SK-N-MC (cell line): ENCODE measurements around the gene CXCL12.

Experiments used
- DNase-seq: peaks from one replicate; pipeline ENCODE4 v3.0.0-alpha.2; 2011; ENCODE audit warnings: low read depth, low spot score
- H3K27ac ChIP-seq: fragments of 200-600 bp; sonication (generic); 2 replicates; pipeline ENCODE4 v1.5.1; 2016; ENCODE audit warnings: mixed run types
- H3K36me3 ChIP-seq: fragments of 200-600 bp; sonication (generic); 2 replicates; pipeline ENCODE4 v1.6.1; 2017; ENCODE audit warnings: antibody characterized with exemption, low read length, mixed read lengths; ENCODE audit not compliant: insufficient read depth
- H3K4me3 ChIP-seq: fragments of 200-600 bp; sonication (generic); 2 replicates; pipeline ENCODE4 v1.5.1; 2016
- H3K9ac ChIP-seq: fragments of 200-600 bp; sonication (generic); 2 replicates; pipeline ENCODE4 v1.8.0; 2017; ENCODE audit warnings: mixed run types, mixed read lengths; ENCODE audit not compliant: insufficient read length
- H3K9me3 ChIP-seq: fragments of 200-600 bp; sonication (generic); 2 replicates; pipeline ENCODE4 v1.6.1; 2017; ENCODE audit warnings: low read depth, mild to moderate bottlenecking, antibody characterized with exemption, low read length, moderate library complexity, mixed read lengths
- EZH2 ChIP-seq: fragments of 200-600 bp; sonication (generic); IDR thresholded peaks from one replicate; pipeline ENCODE4 v1.6.1; 2017; ENCODE audit warnings: antibody characterized with exemption
- FOXP2 ChIP-seq: optimal IDR thresholded peaks from 2 replicates; pipeline ENCODE3; 2011; ENCODE audit warnings: mild to moderate bottlenecking, moderate library complexity; ENCODE audit not compliant: insufficient read depth; ENCODE audit errors: extremely low read length, control extremely low read depth
- POLR2AphosphoS5 ChIP-seq: IDR thresholded peaks from 2 replicates; pipeline ENCODE4 v1.6.1; 2012; ENCODE audit warnings: mild to moderate bottlenecking, low read depth, low read length, borderline replicate concordance

Gene CXCL12

DNA sequence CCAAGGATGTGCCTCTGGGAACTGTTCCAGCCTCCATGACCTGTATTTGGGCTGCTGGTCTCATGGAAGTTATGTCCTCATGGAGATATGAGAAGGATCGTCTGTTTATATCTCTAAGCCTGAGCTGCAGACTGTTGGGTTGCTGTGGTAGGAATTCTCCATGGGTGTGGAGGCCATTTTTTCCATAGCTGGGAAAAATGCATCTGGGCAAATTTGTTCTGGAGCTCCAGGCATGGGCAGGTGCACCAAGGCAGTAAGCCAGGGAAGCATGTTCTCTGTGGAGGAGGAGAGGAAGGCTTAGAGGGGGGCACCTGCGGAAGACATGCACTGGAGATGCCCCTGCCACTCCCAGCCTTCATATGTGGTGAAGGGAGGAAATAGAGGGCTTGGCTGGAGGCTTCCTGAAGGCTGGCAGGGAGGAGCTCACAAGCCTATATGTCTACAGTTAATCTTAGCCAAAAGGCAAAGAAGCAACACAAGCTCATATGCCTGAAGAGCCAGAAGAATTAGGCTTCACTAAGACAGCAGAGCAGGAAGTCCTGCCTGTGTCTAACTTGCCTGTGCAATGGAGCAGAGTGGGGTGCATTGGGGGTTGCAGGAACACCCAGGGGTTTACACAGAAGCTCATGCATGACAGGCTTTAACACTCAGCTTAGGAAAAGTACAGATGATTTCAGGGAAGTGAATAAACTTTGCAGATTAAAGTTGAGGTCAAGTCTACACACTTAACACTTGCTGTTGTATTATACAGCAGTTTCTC, 35.1 kb upstream of the CXCL12 start:
- Histone ChIP-seq H3K27ac (no peak overlapping the region), H3K36me3 (no peaks in the 10 kb centered on the region), H3K9ac (no peak overlapping the region), H3K4me3 (no peak overlapping the region), H3K9me3 (no peaks in the 10 kb centered on the region)
- no peak for TF ChIP-seq FOXP2
- no peak for TF ChIP-seq EZH2
- no peak for TF ChIP-seq POLR2AphosphoS5
- no peak for DNase-seq

DNA sequence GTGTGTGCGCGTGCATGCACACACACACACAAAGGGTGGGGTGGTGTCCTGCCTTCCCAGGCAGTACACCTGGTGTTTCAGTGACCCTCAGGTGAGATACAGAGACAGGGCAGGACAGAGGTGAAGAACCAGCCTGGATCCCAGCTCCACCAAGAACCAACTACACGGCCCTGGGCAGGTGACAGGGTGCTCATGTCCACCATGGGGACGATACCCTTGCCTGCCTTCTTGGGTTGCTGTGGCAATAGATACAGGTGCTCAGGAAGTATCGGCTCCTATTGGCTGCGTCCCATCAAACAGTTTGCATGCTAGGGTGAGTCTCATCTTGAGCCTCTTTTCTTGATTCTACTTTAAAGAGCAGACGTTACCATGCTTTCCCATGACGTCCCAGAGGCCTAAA, 33.7 kb upstream of the CXCL12 start:
- H3K27ac ChIP-seq, result no peak overlapping the region
- no peaks in the 10 kb centered on the region for H3K9me3 ChIP-seq
- no peak overlapping the region for H3K9ac ChIP-seq
- TF ChIP-seq POLR2AphosphoS5 (no peak), EZH2 (no peak), FOXP2 (no peak)
- no peak for DNase-seq
- H3K4me3 ChIP-seq, result no peak overlapping the region
- H3K36me3 ChIP-seq, result no peaks in the 10 kb centered on the region

DNA sequence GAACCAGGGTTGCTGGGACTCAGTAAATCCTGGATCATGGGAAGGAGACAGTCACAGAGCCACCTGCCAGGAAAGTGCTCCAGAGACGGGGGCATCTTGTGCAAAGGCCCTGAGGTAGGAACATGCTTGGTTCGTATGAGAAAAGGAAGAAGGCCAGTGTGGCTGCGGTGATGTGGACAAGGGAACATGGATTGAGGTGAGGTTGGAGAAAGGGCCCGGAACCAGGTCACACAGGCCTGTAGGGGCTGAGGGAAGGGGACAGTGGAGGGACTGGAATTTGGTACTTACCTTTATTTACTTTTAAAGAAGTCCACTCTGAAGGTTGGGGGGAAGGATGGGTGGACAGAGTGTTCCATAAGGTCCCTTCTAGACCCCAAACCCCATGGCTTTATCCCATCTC, 32.9 kb upstream of the CXCL12 start:
- no peak for DNase-seq
- Histone ChIP-seq H3K27ac (no peak overlapping the region), H3K36me3 (no peaks in the 10 kb centered on the region), H3K9ac (no peak overlapping the region), H3K4me3 (no peak overlapping the region), H3K9me3 (no peaks in the 10 kb centered on the region)
- TF ChIP-seq FOXP2, result no peak
- no peak for TF ChIP-seq POLR2AphosphoS5
- no peak for TF ChIP-seq EZH2

GRCh38 chr10:44416936-44417335, 32.0 kb upstream of the CXCL12 start:
- H3K27ac ChIP-seq, result no peak overlapping the region
- no peak overlapping the region for H3K9ac ChIP-seq
- TF ChIP-seq POLR2AphosphoS5, result no peak
- no peak for TF ChIP-seq EZH2
- TF ChIP-seq FOXP2, result no peak
- H3K36me3 ChIP-seq, result no peaks in the 10 kb centered on the region
- H3K4me3 ChIP-seq, result no peak overlapping the region
- H3K9me3 ChIP-seq, result no peaks in the 10 kb centered on the region
- no peak for DNase-seq

DNA sequence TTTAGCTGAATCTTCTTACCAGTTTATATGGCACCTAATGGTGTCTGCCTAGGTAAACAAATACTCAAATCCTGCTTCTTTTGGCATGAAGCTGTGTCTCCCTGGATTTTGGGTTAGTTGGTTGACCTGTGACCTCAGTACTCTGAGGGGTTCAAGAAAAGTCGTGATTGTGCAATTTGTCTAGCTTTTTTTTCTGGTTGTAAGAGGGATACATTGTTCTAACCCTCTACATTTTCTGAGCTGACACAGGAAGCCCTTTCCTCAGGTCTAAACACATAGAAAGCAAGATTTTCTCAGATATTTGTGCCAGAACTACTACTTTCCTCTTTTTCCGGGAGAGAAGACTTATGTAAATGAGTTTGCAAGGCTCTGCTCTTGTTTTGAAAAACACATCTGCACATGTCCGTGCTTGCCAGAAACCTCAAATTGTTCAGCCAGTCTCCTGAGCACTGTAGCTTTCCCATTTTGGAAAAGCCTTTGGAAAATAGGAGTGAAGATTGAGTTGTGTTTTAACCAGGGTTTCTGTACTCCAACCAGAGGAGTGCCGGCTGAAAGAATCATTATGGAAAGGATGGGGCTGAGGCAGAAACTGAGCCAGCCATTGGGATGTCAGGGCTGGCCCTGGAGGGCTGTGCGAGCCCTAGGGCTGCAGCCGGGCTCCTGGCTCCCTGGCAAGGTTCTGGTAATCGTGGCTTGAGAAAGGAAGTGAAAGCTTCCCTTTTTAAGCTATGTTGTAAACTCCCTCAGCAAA, 31.3 kb upstream of the CXCL12 start:
- Histone ChIP-seq H3K4me3 (no peak overlapping the region), H3K36me3 (no peaks in the 10 kb centered on the region), H3K9me3 (no peaks in the 10 kb centered on the region), H3K9ac (no peak overlapping the region), H3K27ac (no peak overlapping the region)
- DNase-seq, result no peak
- TF ChIP-seq FOXP2 (no peak), POLR2AphosphoS5 (no peak), EZH2 (no peak)

DNA sequence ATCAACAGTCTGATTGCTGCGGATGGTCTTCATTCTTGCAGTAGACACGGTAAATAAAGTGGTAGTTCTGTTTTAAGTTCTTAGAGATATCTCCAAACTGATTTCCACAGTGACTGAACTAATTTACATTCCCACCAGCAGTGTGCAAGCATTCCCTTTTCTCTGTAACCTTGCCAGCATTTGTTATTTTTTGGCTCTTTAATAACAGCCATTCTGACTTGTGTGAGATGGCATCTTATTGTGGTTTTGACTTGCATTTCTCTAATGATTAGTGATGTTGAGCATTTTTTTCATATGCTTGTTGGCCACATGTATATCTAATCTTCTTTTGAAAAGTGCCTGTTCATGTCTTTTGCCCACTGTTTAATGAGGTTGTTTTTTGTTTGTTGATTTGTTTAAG, 30.2 kb upstream of the CXCL12 start:
- no peaks in the 10 kb centered on the region for H3K36me3 ChIP-seq
- H3K9me3 ChIP-seq, result no peaks in the 10 kb centered on the region
- no peak overlapping the region for H3K27ac ChIP-seq
- no peak for DNase-seq
- H3K9ac ChIP-seq, result no peak overlapping the region
- TF ChIP-seq POLR2AphosphoS5 (no peak), EZH2 (no peak), FOXP2 (no peak)
- no peak overlapping the region for H3K4me3 ChIP-seq

DNA sequence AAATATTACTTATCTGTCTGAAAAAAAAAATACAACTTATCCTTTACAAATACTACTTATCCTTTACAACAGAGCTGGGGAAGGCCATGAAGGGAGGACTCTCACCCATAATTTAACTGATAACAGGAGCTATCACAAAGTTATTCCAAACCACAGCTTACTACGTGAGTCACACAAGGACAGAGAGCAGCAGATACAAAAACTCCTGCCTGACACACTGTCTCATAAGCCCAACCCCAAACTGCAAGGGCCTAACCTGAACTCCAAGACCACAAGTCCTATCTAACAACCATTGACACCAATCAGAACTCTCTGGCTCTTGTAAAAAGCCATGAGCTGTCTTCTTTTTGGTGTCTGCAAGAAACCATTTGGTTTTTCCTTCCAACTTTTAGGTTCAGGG, 28.5 kb upstream of the CXCL12 start:
- H3K9me3 ChIP-seq, result no peaks in the 10 kb centered on the region
- H3K36me3 ChIP-seq, result no peaks in the 10 kb centered on the region
- no peak overlapping the region for H3K27ac ChIP-seq
- TF ChIP-seq EZH2 (no peak), FOXP2 (no peak), POLR2AphosphoS5 (no peak)
- DNase-seq, result no peak
- H3K4me3 ChIP-seq, result no peak overlapping the region
- no peak overlapping the region for H3K9ac ChIP-seq

- no peak for DNase-seq
- Histone ChIP-seq H3K27ac (no peak overlapping the region), H3K36me3 (no peaks in the 10 kb centered on the region), H3K4me3 (no peak overlapping the region), H3K9ac (no peak overlapping the region), H3K9me3 (no peaks in the 10 kb centered on the region)
- TF ChIP-seq POLR2AphosphoS5 (no peak), EZH2 (no peak), FOXP2 (no peak)
Measured at GRCh38 chr10:44411251-44411650, 26.4 kb upstream of the CXCL12 start.
